ENCODE results near the gene RPUSD1. TPM values are rescaled to one million over a fixed set of nuclear protein-coding genes. Genes with fewer than 3 reads are reported as not detected.
A peak's percentile ranks its signal among the peaks of the same experiment; 100 is the strongest.

The RPUSD1 gene
- total RNA-seq, 1 donor from 2014 or later: 24.3 TPM

GRCh38 chr16:750485-750884 lies 37.7 kb downstream of the RPUSD1 start:
- Mint-ChIP-seq H3K4me3 (ENCODE audit: unreplicated experiment) (no peak overlapping the region), H3K36me3 (ENCODE audit: unreplicated experiment) (no peaks in the 10 kb centered on the region), H3K9me3 (ENCODE audit: unreplicated experiment) (no peaks in the 10 kb centered on the region), H3K4me1 (ENCODE audit: unreplicated experiment) (peaks cover 2% of the 10 kb centered on the region), H3K27ac (ENCODE audit: unreplicated experiment) (no peak overlapping the region), H3K27me3 (ENCODE audit: unreplicated experiment) (peaks cover 8% of the 10 kb centered on the region)
- no peak for DNase-seq (ENCODE audit: extremely low spot score, unreplicated experiment)
- TF ChIP-seq CTCF (IDR thresholded peaks at IDR 0.05): no peak

- no peak for TF ChIP-seq CTCF (IDR thresholded peaks at IDR 0.05)
- peaks cover 8% of the 10 kb centered on the region for H3K27me3 Mint-ChIP-seq (ENCODE audit: unreplicated experiment)
- no peak overlapping the region for H3K4me3 Mint-ChIP-seq (ENCODE audit: unreplicated experiment)
- H3K36me3 Mint-ChIP-seq (ENCODE audit: unreplicated experiment): no peaks in the 10 kb centered on the region
- no peak for DNase-seq (ENCODE audit: extremely low spot score, unreplicated experiment)
- H3K4me1 Mint-ChIP-seq (ENCODE audit: unreplicated experiment): peaks cover 2% of the 10 kb centered on the region
- H3K9me3 Mint-ChIP-seq (ENCODE audit: unreplicated experiment): no peaks in the 10 kb centered on the region
- no peak overlapping the region for H3K27ac Mint-ChIP-seq (ENCODE audit: unreplicated experiment)
These were observed 39.2 kb downstream of the RPUSD1 start for GRCh38 chr16:749010-749409.

GRCh38 chr16:747978-748746 lies 40.0 kb downstream of the RPUSD1 start:
- no peak for DNase-seq (ENCODE audit: extremely low spot score, unreplicated experiment)
- TF ChIP-seq CTCF (IDR thresholded peaks at IDR 0.05): no peak
- Mint-ChIP-seq H3K9me3 (ENCODE audit: unreplicated experiment) (no peaks in the 10 kb centered on the region), H3K27me3 (ENCODE audit: unreplicated experiment) (peaks cover 8% of the 10 kb centered on the region), H3K4me1 (ENCODE audit: unreplicated experiment) (peaks cover 2% of the 10 kb centered on the region), H3K36me3 (ENCODE audit: unreplicated experiment) (no peaks in the 10 kb centered on the region), H3K27ac (ENCODE audit: unreplicated experiment) (no peak overlapping the region), H3K4me3 (ENCODE audit: unreplicated experiment) (no peak overlapping the region)

GRCh38 chr16:746637-747036 lies 41.5 kb downstream of the RPUSD1 start:
- Mint-ChIP-seq H3K36me3 (ENCODE audit: unreplicated experiment) (no peaks in the 10 kb centered on the region), H3K27ac (ENCODE audit: unreplicated experiment) (no peak overlapping the region), H3K4me1 (ENCODE audit: unreplicated experiment) (peaks cover 2% of the 10 kb centered on the region), H3K4me3 (ENCODE audit: unreplicated experiment) (no peak overlapping the region), H3K9me3 (ENCODE audit: unreplicated experiment) (no peaks in the 10 kb centered on the region), H3K27me3 (ENCODE audit: unreplicated experiment) (peaks cover 5% of the 10 kb centered on the region)
- DNase-seq (ENCODE audit: extremely low spot score, unreplicated experiment): no peak
- TF ChIP-seq CTCF (IDR thresholded peaks at IDR 0.05): no peak

- Mint-ChIP-seq H3K27ac (ENCODE audit: unreplicated experiment) (no peak overlapping the region), H3K9me3 (ENCODE audit: unreplicated experiment) (no peaks in the 10 kb centered on the region), H3K4me1 (ENCODE audit: unreplicated experiment) (peaks cover 2% of the 10 kb centered on the region), H3K36me3 (ENCODE audit: unreplicated experiment) (no peaks in the 10 kb centered on the region), H3K27me3 (ENCODE audit: unreplicated experiment) (no peaks in the 10 kb centered on the region), H3K4me3 (ENCODE audit: unreplicated experiment) (no peak overlapping the region)
- peak; percentile 47 for TF ChIP-seq CTCF (IDR thresholded peaks at IDR 0.05)
- DNase-seq (ENCODE audit: extremely low spot score, unreplicated experiment): no peak
These were observed 42.4 kb downstream of the RPUSD1 start for GRCh38 chr16:745739-746138.
